NCI-H2081 treated with DMSO at 0.1 percent for 48 hours (cell line): ENCODE data around the gene OMP.
"Not testable (repeated sequence)": the region's sequence is repeated elsewhere in the genome, so short reads cannot be mapped to it uniquely, and the experiment has no call there.

Source experiments
- DNase-seq: peaks from one replicate; lab custom pipeline; 2025; lab: John Stamatoyannopoulos, UW

OMP gene

GRCh38 chr11:77102246-77103210 lies at the start of gene OMP:
Gene OMP (plus strand): TSS chr11:77102840. CDS start chr11:77102840, 0 bp downstream.
- no peak for DNase-seq

GRCh38 chr11:77053217-77054015 lies 49.2 kb upstream of the OMP start:
- no peak for DNase-seq

DNA sequence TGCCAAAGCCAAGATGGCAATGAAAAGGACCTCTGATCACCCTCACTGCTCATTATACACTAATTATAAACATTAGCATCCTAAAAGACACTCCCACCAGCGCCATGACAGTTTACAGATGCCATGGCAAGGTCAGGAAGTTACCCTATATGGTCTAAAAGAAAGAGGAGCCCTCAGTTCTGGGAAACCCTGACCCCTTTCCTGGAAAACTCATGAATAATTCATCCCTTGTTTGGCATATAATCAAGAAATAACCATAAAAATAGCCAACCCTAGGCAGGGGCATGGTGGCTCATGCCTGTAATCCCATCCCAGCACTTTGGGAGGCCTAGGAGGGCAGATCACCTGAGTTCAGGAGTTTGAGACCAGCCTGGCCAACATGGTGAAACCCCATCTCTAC lies 48.6 kb upstream of the OMP start:
- DNase-seq: no peak

GRCh38 chr11:77055101-77055561 lies 47.5 kb upstream of the OMP start:
- DNase-seq: no peak

DNA sequence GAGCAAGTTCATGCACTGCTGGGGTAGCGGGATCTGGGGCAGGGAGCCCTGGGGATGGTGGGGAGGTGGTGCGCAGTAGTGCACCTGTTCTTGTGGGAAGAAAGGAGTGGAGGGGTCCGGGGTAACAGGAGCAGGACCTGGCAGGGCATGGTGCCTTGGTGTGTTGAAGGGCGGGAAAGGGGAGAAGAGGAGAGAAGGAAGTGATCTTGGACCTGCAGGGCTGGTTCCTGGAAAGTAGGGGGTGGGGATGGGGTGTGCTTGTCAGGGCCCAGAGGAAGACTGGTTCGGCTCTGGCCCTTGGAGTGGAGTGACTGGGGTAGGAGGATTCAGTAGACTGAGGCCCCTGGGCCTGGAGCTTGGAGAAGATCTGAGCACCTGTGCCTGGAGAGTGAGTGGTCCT lies 46.7 kb upstream of the OMP start:
- no peak for DNase-seq

DNA sequence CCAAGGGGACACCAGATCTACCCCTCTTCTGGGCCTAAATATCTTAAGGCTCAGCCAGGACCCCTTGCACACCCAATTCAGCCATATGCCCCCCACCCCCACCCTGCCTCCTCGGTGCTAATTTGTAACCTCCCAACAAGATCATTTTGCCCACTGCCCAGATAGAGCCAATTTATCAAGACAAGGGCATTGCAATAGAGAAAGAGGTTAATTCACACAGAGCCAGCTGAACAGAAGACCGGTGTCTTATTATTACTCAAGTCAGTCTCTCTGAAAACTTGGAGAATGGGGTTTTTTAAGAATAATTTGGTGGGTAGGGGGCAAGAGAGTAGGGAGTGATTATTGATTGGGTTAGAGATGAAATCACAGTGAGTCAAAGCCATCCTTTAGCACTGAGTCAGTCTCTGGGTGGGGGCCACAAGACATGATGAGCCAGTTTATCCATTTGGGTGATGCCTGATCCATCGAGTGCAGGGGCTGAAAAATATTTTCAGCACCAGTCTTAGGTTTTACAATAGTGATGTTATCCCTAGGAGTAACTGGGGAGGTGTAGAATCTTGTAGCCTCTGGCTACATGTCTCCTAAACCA lies 45.7 kb upstream of the OMP start:
- DNase-seq: no peak

- DNase-seq: no peak
Observed at GRCh38 chr11:77057938-77058474, 44.6 kb upstream of the OMP start.

- DNase-seq: no peak
Observed at GRCh38 chr11:77058900-77059299, 43.7 kb upstream of the OMP start.

GRCh38 chr11:77059806-77060205 lies 42.8 kb upstream of the OMP start:
- DNase-seq: no peak

GRCh38 chr11:77060234-77060633 lies 42.4 kb upstream of the OMP start:
- DNase-seq: no peak

DNA sequence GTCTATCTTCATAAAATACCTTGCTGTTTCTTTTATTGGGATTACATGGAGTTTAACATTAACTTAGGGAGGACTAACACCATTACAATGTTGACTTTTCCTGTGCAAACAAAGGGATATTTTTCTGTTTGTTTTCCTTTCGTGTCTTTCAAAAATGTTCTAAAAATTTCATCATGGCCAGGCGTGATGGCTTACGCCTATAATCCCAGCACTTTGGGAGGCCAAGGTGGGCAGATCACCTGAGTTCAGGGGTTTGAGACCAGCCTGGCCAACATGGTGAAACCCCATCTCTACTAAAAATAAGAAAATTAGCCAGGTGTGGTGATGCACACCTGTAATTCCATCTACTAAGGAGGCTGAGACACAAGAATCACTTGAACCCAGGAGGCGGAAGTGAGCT lies 41.4 kb upstream of the OMP start:
- DNase-seq: not testable (repeated sequence)

DNA sequence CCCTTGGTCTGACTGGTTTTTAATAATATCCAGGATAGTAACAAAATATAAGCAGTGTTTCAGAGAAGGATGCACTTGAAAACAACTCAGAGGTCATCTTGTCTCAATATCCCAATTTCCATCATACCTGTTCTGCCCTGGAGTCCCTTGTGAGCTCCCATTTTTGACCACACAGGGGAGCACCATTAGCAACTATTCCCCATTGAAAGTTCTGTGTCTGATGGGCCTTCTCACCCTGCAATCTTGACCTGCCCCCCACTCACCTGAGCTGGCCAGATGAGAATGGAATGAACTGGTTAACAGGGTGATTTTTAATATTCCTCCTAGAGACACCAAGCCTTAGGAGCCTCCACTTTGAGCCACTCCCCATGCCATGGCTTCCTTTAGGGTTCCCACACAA lies 39.7 kb upstream of the OMP start:
- DNase-seq: no peak

- DNase-seq: no peak
Observed at GRCh38 chr11:77063407-77063806, 39.2 kb upstream of the OMP start.

- DNase-seq: no peak
Observed at GRCh38 chr11:77063861-77064260, 38.8 kb upstream of the OMP start.

DNA sequence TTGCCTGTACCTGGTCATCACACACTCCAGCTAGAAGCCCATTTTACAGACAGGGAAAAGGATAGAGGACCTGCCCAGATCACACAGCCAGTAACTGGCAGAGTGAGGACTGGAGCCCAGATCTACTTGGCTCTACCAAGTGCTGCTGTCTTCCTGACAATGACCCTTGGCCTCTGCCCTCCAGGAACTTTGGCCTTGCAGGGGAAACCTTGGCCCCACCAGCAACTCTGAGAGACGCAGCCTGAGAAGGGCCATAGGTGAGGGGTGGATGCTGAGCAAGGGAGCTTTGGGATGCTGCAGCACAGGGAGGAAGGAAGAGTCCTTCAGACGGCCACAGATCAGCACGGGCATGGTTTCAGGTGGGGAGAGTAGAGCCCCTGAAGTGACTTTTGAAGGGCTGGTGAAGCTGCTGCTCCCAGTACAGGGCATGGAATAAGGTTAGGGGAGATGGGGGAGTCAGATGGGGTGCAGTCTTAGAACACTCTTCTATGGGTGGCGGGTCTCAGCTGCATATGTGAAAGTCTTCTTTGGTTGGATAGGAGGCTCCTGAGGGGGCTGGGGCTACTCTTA lies 37.9 kb upstream of the OMP start:
- no peak for DNase-seq

DNA sequence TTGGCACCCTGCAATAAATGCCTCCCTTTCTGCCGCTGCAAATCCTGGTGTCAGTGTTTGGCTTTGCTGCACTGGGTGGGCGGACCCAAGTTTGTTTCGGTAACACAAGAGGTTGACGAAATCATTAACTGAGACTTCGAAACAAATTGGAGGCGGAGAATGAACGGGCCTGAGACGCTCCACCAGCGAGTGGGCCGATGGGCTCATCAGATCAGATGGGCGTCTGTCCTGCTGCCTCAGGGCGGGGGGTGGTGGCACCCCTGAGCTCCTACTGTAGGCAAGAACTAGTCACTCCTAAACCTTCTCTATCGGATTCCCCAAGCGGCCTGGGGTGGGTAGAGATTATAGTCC lies 36.8 kb upstream of the OMP start:
- DNase-seq: no peak

DNA sequence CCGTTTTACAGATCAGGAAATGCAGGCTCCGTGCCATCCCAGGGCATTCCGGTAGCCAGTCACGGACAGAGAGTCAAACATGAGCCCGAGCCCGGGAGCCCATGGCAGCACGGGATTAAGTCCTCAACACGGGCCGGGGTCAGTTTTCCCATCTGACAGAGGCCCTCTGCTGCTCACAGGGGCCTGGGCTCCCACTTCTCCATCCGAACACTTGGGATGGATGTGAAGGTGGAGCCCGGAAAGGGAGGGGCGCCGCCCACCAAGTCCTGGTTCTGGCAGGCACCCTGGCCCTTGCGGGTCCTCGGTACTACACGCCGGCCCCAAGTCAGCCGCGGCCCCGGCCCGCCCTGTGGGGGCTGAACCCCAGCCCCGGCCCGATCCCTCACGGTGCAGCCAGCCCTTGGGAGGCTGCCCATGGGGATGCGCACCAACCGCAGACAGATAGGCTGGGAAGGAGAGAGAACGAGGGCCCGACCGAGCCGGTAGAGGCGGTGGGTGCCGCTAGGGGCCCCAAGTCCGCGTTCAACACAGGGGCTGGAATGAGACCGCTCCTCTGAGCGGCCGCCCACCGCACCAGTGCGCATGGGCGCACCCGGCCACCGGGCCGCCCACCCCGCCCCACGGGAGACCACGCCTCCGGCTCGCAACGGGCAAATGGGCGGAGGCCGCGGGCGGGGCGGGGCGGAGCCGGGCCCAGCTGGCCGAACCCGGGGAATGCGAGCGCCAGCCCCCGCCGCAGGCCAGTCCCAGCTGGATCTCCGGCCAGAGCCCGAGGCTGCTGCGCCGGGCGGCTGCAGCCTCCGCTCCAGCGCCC lies 36.2 kb upstream of the OMP start, which contains the start of gene CAPN5:
Gene CAPN5 (plus strand): TSS at position 743 of the 814 bp plus-strand sequence. CDS start 17,916 bp downstream, outside the sequence.
- DNase-seq: peak; percentile 26

DNA sequence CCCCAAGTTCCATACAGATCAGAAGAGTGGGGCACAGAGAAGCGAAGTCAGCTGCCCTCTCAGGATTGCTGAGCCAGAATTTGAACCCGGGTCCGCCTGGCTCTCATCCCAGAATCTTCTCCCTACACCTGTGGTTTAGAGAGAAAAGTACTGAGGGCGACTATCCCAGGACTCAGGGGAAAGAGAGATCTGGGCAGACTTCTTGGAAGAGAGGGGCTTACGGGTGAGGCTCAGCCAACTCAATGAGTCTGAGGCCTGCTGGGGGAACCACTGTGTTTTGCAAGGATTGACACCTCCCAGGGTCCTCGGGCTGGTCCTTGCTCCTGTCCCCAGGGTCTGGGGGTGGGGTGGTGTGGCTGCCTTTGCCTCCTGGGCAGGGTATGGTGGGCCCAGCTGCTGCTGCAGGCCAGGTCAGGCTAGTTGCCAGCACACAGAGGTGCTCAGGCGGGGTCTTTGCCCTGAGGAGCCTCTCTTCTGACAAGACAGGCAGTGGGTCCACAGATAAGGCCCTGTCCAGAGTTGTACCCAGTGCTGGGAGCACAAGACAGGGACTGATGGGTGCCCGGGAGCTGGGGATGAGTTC lies 34.7 kb upstream of the OMP start:
- DNase-seq: no peak

GRCh38 chr11:77068457-77069335 lies 33.9 kb upstream of the OMP start:
- DNase-seq: no peak
